Liver (tissue), 9 donors: Measurements from ENCODE around the gene UFM1. TPM values are rescaled to one million over a fixed set of nuclear protein-coding genes. Genes with fewer than 3 reads are reported as not detected.
"Not testable (repeated sequence)": the region's sequence is repeated elsewhere in the genome, so short reads cannot be mapped to it uniquely, and the experiment has no call there.

ENCODE experiments used
- DNase-seq: peaks from one replicate; pipeline ENCODE4 v3.0.0-alpha.2; 2017; ENCODE audit warnings: low spot score
- H3K27ac ChIP-seq, 2 donors: one replicate each; pipeline ENCODE4 v1.7.0; 2013; ENCODE audit warnings: inconsistent platforms in 2 of 2, low read length in 2 of 2, control low read depth in 1 of 2, low read depth in 1 of 2, mild to moderate bottlenecking in 1 of 2
- H3K27me3 ChIP-seq, 4 donors: one replicate each; pipeline versions ENCODE4 v1.6.1 to v1.7.0; 2013; ENCODE audit warnings: low read length in 3 of 4, inconsistent platforms in 1 of 4, mild to moderate bottlenecking in 1 of 4, moderate library complexity in 1 of 4; ENCODE audit not compliant: control insufficient read depth in 4 of 4, insufficient read depth in 4 of 4
- H3K36me3 ChIP-seq, 4 donors: one replicate each; pipeline versions ENCODE4 v1.6.1 to v1.7.0; 2013; ENCODE audit warnings: low read length in 3 of 4, mild to moderate bottlenecking in 3 of 4, low read depth in 1 of 4, moderate library complexity in 1 of 4; ENCODE audit not compliant: control insufficient read depth in 4 of 4, insufficient read depth in 3 of 4
- H3K4me1 ChIP-seq, 4 donors: one replicate each; pipeline versions ENCODE4 v1.6.1 to v1.7.0; 2013; ENCODE audit warnings: low read length in 3 of 4, mild to moderate bottlenecking in 3 of 4, moderate library complexity in 1 of 4; ENCODE audit not compliant: control insufficient read depth in 4 of 4, insufficient read depth in 4 of 4
- H3K4me3 ChIP-seq, 3 donors: one replicate each; pipeline versions ENCODE4 v1.6.1 to v1.7.0; 2013; ENCODE audit warnings: low read length in 3 of 3, control low read depth in 1 of 3, low read depth in 1 of 3, mild to moderate bottlenecking in 1 of 3
- H3K9ac ChIP-seq, 2 donors: one replicate each; pipeline ENCODE4 v1.7.0; 2013; ENCODE audit warnings: low read length in 2 of 2, mild to moderate bottlenecking in 2 of 2, moderate library complexity in 2 of 2, control low read depth in 1 of 2, low read depth in 1 of 2
- H3K9me3 ChIP-seq, 4 donors: one replicate each; pipeline versions ENCODE4 v1.6.1 to v1.7.0; 2013; ENCODE audit warnings: low read length in 3 of 4; ENCODE audit not compliant: control insufficient read depth in 4 of 4
- EGR1 ChIP-seq, 2 donors: IDR thresholded peaks; 2 replicates each; pipeline ENCODE4 v1.6.1; 2016 to 2018; ENCODE audit warnings: antibody characterized with exemption in 2 of 2, low read depth in 2 of 2
- FOXA1 ChIP-seq: IDR thresholded peaks from 2 replicates; pipeline ENCODE4 v1.6.1; 2016; ENCODE audit warnings: antibody characterized with exemption
- FOXA2 ChIP-seq: IDR thresholded peaks from 2 replicates; pipeline ENCODE4 v1.6.1; 2016; ENCODE audit warnings: antibody characterized with exemption
- GABPA ChIP-seq, 2 donors: IDR thresholded peaks in 1 of 2; conservative IDR thresholded peaks in 1 of 2; 2 replicates each; pipeline ENCODE4 v1.6.1; 2016; ENCODE audit warnings: antibody characterized with exemption in 2 of 2, mild to moderate bottlenecking in 1 of 2, moderate library complexity in 1 of 2
- HNF4A ChIP-seq, 2 donors: conservative IDR thresholded peaks; 2 replicates each; pipeline ENCODE4 v1.6.1; 2016; ENCODE audit warnings: antibody characterized with exemption in 2 of 2, mild to moderate bottlenecking in 2 of 2
- HNF4G ChIP-seq: IDR thresholded peaks from 2 replicates; pipeline ENCODE4 v1.6.1; 2016; ENCODE audit warnings: antibody characterized with exemption
- JUND ChIP-seq, 2 donors: IDR thresholded peaks; 2 replicates each; pipeline ENCODE4 v1.6.1; 2016; ENCODE audit warnings: antibody characterized with exemption in 2 of 2
- NR2F2 ChIP-seq: IDR thresholded peaks from 2 replicates; pipeline ENCODE4 v1.6.1; 2016; ENCODE audit warnings: antibody characterized with exemption
- RAD21 ChIP-seq, 2 donors: IDR thresholded peaks; 2 replicates each; pipeline ENCODE4 v1.6.1; 2016; ENCODE audit warnings: antibody characterized with exemption in 2 of 2, mild to moderate bottlenecking in 2 of 2
- RXRA ChIP-seq, 2 donors: IDR thresholded peaks; 2 replicates each; pipeline ENCODE4 v1.6.1; 2017 to 2018; ENCODE audit warnings: antibody characterized with exemption in 2 of 2, mild to moderate bottlenecking in 1 of 2
- SP1 ChIP-seq: IDR thresholded peaks from 2 replicates; pipeline ENCODE4 v1.6.1; 2018; ENCODE audit warnings: antibody characterized with exemption, mild to moderate bottlenecking
- TAF1 ChIP-seq: conservative IDR thresholded peaks from 2 replicates; pipeline ENCODE4 v1.6.1; 2016; ENCODE audit warnings: antibody characterized with exemption, mild to moderate bottlenecking
- whole genome bisulfite sequencing: extraction: QIAGEN DNeasy Blood & Tissue Kit; methylation state at CpG from one replicate; pipeline ENCODE4 v1.1.7; 2013; 5-methylcytosine and 5-hydroxymethylcytosine counted together
- polyA plus RNA-seq, 2 donors: library from polyadenylated mRNA; stranded (reverse) in 1 of 2; unstranded in 1 of 2; fragments of 200-250 nt in 1 of 2; fragments of >200 nt in 1 of 2; fragmentation: Nextera tagmentation in 1 of 2; extraction: Ambion mirVana in 1 of 2; gene quantifications; one replicate each; pipeline versions ENCODE4 v1.2.1 to v1.2.3, GENCODE V29; 2013 to 2015
- total RNA-seq, 2 donors: library from RNA; depleted of rRNA; stranded (reverse); fragments of >200 nt; gene quantifications; one replicate each; pipeline ENCODE4 v1.2.3, GENCODE V29; 2014
- TF ChIP-seq, protein P1 (sequence below): IDR thresholded peaks from 2 replicates; pipeline ENCODE4 v1.6.1; 2016; ENCODE audit warnings: antibody characterized with exemption
- TF ChIP-seq, protein P2 (sequence below): IDR thresholded peaks from 2 replicates; pipeline ENCODE4 v1.6.1; 2016; ENCODE audit warnings: antibody characterized with exemption
- TF ChIP-seq, protein P3 (sequence below): IDR thresholded peaks from 2 replicates; pipeline ENCODE4 v1.6.1; 2016; ENCODE audit warnings: antibody characterized with exemption, mild to moderate bottlenecking
- TF ChIP-seq, protein P4 (sequence below): fragments of 150-350 bp; IDR thresholded peaks from 2 replicates; pipeline ENCODE4 v1.5.1; 2017; ENCODE audit warnings: improper control_type of control experiment, low read depth, low read length; ENCODE audit not compliant: missing input control
- TF ChIP-seq, protein P5 (sequence below): IDR thresholded peaks from 2 replicates; pipeline ENCODE4 v1.6.1; 2016; ENCODE audit warnings: antibody characterized with exemption
- donor health status: healthy.
- donor health status: healthy.
- donor health status: healthy.
- donor health status: healthy.
- donor health status: healthy.

Gene UFM1
- total and polyA plus RNA-seq, 4 donors = 24.3 to 45.7 (median 32.4) TPM

DNA sequence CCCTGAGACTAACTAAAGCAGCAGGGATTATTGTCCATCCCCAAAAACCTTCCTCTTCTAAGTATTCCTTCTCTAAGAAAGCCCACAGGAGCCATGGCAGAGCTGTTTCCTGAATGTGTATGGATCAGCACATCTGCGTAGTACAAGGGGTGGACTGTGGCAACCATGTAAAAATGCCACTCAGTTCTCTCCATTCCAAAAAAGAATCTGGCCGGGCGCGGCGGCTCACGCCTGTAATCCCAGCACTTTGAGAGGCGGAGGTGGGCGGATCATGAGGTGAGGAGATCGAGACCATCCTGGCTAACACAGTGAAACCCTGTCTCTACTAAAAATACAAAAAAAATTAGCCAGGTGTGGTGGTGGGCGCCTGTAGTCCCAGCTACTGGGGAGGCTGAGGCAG, 38.5 kb upstream of the UFM1 start:
- H3K4me1 ChIP-seq, H3K27me3 ChIP-seq, H3K27ac ChIP-seq, H3K4me3 ChIP-seq, H3K9me3 ChIP-seq, H3K36me3 ChIP-seq, DNase-seq, H3K9ac ChIP-seq: not testable (repeated sequence)
- 97% methylated on average over 10 of the region's 10 CpGs for WGBS

DNA sequence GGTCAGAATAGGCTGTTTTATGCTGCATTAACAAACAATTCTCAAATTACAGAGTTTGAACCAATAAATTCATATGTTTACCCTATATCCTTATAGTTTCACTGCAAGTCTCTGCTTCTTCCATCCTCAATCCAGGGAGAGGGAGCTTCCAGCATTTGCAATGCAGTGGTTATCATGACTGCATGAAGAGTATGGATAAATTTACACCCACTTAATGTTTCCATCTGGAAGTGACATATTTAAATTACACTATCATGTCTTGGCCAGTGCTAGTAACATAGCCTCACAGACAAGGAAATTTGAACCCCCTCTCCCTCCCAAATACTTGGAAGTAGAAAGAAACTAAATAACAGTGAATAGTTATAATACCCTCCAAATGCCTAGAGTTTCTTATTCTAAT, 33.5 kb upstream of the UFM1 start:
- no peak overlapping the region for H3K9ac ChIP-seq
- DNase-seq = no peak
- H3K27me3 ChIP-seq = no peaks in the 10 kb centered on the region
- H3K4me1 ChIP-seq = no peaks in the 10 kb centered on the region
- no peak overlapping the region for H3K27ac ChIP-seq
- H3K36me3 ChIP-seq = no peaks in the 10 kb centered on the region
- no peak overlapping the region for H3K4me3 ChIP-seq
- peaks cover 0 to under 1% (median 0%) of the 10 kb centered on the region in 4 donors for H3K9me3 ChIP-seq
- TF ChIP-seq HNF4G (no peak), SP1 (no peak), JUND (IDR thresholded peaks at IDR 0.05) (no peak), TAF1 (no peak), RAD21 (IDR thresholded peaks at IDR 0.05) (no peak)
- TF ChIP-seq, protein P1, sequence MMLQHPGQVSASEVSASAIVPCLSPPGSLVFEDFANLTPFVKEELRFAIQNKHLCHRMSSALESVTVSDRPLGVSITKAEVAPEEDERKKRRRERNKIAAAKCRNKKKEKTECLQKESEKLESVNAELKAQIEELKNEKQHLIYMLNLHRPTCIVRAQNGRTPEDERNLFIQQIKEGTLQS = no peak
- TF ChIP-seq, protein P2, sequence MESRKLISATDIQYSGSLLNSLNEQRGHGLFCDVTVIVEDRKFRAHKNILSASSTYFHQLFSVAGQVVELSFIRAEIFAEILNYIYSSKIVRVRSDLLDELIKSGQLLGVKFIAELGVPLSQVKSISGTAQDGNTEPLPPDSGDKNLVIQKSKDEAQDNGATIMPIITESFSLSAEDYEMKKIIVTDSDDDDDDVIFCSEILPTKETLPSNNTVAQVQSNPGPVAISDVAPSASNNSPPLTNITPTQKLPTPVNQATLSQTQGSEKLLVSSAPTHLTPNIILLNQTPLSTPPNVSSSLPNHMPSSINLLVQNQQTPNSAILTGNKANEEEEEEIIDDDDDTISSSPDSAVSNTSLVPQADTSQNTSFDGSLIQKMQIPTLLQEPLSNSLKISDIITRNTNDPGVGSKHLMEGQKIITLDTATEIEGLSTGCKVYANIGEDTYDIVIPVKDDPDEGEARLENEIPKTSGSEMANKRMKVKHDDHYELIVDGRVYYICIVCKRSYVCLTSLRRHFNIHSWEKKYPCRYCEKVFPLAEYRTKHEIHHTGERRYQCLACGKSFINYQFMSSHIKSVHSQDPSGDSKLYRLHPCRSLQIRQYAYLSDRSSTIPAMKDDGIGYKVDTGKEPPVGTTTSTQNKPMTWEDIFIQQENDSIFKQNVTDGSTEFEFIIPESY = no peak
- TF ChIP-seq, protein P3, sequence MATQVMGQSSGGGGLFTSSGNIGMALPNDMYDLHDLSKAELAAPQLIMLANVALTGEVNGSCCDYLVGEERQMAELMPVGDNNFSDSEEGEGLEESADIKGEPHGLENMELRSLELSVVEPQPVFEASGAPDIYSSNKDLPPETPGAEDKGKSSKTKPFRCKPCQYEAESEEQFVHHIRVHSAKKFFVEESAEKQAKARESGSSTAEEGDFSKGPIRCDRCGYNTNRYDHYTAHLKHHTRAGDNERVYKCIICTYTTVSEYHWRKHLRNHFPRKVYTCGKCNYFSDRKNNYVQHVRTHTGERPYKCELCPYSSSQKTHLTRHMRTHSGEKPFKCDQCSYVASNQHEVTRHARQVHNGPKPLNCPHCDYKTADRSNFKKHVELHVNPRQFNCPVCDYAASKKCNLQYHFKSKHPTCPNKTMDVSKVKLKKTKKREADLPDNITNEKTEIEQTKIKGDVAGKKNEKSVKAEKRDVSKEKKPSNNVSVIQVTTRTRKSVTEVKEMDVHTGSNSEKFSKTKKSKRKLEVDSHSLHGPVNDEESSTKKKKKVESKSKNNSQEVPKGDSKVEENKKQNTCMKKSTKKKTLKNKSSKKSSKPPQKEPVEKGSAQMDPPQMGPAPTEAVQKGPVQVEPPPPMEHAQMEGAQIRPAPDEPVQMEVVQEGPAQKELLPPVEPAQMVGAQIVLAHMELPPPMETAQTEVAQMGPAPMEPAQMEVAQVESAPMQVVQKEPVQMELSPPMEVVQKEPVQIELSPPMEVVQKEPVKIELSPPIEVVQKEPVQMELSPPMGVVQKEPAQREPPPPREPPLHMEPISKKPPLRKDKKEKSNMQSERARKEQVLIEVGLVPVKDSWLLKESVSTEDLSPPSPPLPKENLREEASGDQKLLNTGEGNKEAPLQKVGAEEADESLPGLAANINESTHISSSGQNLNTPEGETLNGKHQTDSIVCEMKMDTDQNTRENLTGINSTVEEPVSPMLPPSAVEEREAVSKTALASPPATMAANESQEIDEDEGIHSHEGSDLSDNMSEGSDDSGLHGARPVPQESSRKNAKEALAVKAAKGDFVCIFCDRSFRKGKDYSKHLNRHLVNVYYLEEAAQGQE = no peak
- TF ChIP-seq, protein P4, sequence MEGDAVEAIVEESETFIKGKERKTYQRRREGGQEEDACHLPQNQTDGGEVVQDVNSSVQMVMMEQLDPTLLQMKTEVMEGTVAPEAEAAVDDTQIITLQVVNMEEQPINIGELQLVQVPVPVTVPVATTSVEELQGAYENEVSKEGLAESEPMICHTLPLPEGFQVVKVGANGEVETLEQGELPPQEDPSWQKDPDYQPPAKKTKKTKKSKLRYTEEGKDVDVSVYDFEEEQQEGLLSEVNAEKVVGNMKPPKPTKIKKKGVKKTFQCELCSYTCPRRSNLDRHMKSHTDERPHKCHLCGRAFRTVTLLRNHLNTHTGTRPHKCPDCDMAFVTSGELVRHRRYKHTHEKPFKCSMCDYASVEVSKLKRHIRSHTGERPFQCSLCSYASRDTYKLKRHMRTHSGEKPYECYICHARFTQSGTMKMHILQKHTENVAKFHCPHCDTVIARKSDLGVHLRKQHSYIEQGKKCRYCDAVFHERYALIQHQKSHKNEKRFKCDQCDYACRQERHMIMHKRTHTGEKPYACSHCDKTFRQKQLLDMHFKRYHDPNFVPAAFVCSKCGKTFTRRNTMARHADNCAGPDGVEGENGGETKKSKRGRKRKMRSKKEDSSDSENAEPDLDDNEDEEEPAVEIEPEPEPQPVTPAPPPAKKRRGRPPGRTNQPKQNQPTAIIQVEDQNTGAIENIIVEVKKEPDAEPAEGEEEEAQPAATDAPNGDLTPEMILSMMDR = no peak
- TF ChIP-seq, protein P5, sequence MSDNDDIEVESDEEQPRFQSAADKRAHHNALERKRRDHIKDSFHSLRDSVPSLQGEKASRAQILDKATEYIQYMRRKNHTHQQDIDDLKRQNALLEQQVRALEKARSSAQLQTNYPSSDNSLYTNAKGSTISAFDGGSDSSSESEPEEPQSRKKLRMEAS = no peak

DNA sequence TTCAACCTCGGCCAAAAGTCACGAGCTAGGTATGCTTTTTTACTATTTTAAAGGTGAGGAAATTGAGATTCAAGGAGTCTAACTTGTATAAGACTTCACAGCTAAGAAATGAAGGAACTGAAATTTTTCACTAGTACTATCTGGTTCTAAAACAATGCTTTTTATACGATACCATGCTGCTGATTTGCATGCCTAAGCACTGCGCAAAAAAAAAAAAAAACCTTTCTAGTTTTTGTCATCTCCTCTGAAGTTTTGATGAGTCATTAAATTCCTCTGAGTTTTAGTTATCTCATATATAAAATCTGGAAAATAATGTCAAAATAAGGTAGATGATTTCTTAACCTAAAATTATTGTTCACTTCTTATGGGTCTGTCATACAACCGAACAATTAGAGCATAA, 28.0 kb upstream of the UFM1 start:
- H3K9me3 ChIP-seq = no peaks in the 10 kb centered on the region
- 96% methylated on average over 5 of the region's 5 CpGs for WGBS
- H3K36me3 ChIP-seq = no peaks in the 10 kb centered on the region
- H3K4me3 ChIP-seq = no peak overlapping the region
- no peak overlapping the region for H3K27ac ChIP-seq
- no peak overlapping the region for H3K9ac ChIP-seq
- H3K4me1 ChIP-seq = no peaks in the 10 kb centered on the region
- no peaks in the 10 kb centered on the region for H3K27me3 ChIP-seq
- DNase-seq = no peak
- TF ChIP-seq FOXA2 (no peak), SP1 (no peak), HNF4A (conservative IDR thresholded peaks at IDR 0.05) (no peak), JUND (IDR thresholded peaks at IDR 0.05) (no peak), EGR1 (IDR thresholded peaks at IDR 0.05; ENCODE audit: low read depth in 2 of 2) (no peak), GABPA (IDR thresholded peaks at IDR 0.05 in 1 of 2, conservative IDR thresholded peaks at IDR 0.05 in 1 of 2) (no peak), NR2F2 (no peak), HNF4G (no peak), FOXA1 (no peak), RAD21 (IDR thresholded peaks at IDR 0.05) (no peak), RXRA (IDR thresholded peaks at IDR 0.05) (no peak)
- TF ChIP-seq, protein P1 = no peak
- TF ChIP-seq, protein P4 = no peak
